Fibroblast of lung (primary cell): ENCODE data around the gene GET4. TPM values are rescaled to one million over a fixed set of nuclear protein-coding genes. Genes with fewer than 3 reads are reported as not detected.
A peak's percentile ranks its signal among the peaks of the same experiment; 100 is the strongest.

Experiments
- DNase-seq, 2 donors: peaks; one replicate each; pipeline versions ENCODE4 v3.0.0 to v3.0.0-alpha.2; 2010; ENCODE audit warnings: low read depth in 2 of 2
- H2AFZ ChIP-seq: 2 replicates; pipeline ENCODE4 v1.5.1; 2012; ENCODE audit warnings: low read length, control low read depth, inconsistent platforms
- H3K27ac ChIP-seq: 2 replicates; pipeline ENCODE4 v1.5.1; 2011; ENCODE audit warnings: low read length, control low read depth; ENCODE audit not compliant: insufficient read depth
- H3K27me3 ChIP-seq: 2 replicates; pipeline ENCODE4 v1.5.1; 2011; ENCODE audit warnings: mild to moderate bottlenecking, low read length; ENCODE audit not compliant: control insufficient read depth, insufficient read depth
- H3K36me3 ChIP-seq: 2 replicates; pipeline ENCODE4 v1.5.1; 2011; ENCODE audit warnings: low read length; ENCODE audit not compliant: control insufficient read depth, insufficient read depth
- H3K4me1 ChIP-seq: 2 replicates; pipeline ENCODE4 v1.5.1; 2011; ENCODE audit warnings: low read length; ENCODE audit not compliant: control insufficient read depth, insufficient read depth; ENCODE audit errors: extremely low read depth
- H3K4me2 ChIP-seq: 2 replicates; pipeline ENCODE4 v1.5.1; 2011; ENCODE audit warnings: low read length, control low read depth; ENCODE audit not compliant: insufficient read depth; ENCODE audit errors: extremely low read depth
- H3K4me3 ChIP-seq, 4 experiments: fragments of 200-600 bp in 1 of 4; sonication (generic) in 1 of 4; replicated peaks in 1 of 4; 2 replicates each; pipeline ENCODE4 v1.5.1; 2011 to 2016; ENCODE audit warnings: low read length in 4 of 4, low read depth in 3 of 4, mild to moderate bottlenecking in 3 of 4, control low read depth in 2 of 4, inconsistent platforms in 1 of 4, mixed read lengths in 1 of 4; ENCODE audit not compliant: insufficient read depth in 1 of 4; ENCODE audit errors: control extremely low read depth in 1 of 4
- H3K79me2 ChIP-seq: 2 replicates; pipeline ENCODE4 v1.5.1; 2012; ENCODE audit warnings: mild to moderate bottlenecking, low read length, inconsistent platforms; ENCODE audit not compliant: control insufficient read depth, insufficient read depth
- H3K9ac ChIP-seq: 2 replicates; pipeline ENCODE4 v1.5.1; 2011; ENCODE audit warnings: mild to moderate bottlenecking, low read length, control low read depth; ENCODE audit not compliant: insufficient read depth
- H3K9me3 ChIP-seq: 2 replicates; pipeline ENCODE4 v1.5.1; 2012; ENCODE audit warnings: low read depth, low read length; ENCODE audit not compliant: control insufficient read depth, insufficient read depth
- H4K20me1 ChIP-seq: 2 replicates; pipeline ENCODE4 v1.5.1; 2011; ENCODE audit warnings: low read length; ENCODE audit not compliant: control insufficient read depth, insufficient read depth; ENCODE audit errors: extremely low read depth
- EZH2 ChIP-seq: IDR thresholded peaks from 2 replicates; pipeline ENCODE4 v1.5.1; 2012; ENCODE audit warnings: low read length, control low read depth, mild to moderate bottlenecking; ENCODE audit errors: missing control alignments
- polyA plus RNA-seq, 2 donors: library from polyadenylated mRNA; depleted of rRNA in 1 of 2; stranded (reverse) in 1 of 2; unstranded in 1 of 2; fragments of >200 nt; gene quantifications; 2 replicates each; pipeline ENCODE4 v1.2.1, GENCODE V29; 2011 to 2012; ENCODE audit warnings: missing spikeins in 1 of 2
- total RNA-seq: library from RNA; depleted of rRNA; stranded (reverse); fragments of >200 nt; gene quantifications from 2 replicates; pipeline ENCODE4 v1.2.1, GENCODE V29; 2014
- TF ChIP-seq, protein P1 (sequence below), 2 donors: IDR thresholded peaks in 1 of 2; conservative IDR thresholded peaks in 1 of 2; 1 replicate in 1 of 2; 2 replicates in 1 of 2; pipeline ENCODE4 v1.5.1; 2011 to 2012; ENCODE audit warnings: low read length in 2 of 2, control low read depth in 1 of 2, inconsistent platforms in 1 of 2, low read depth in 1 of 2, mild to moderate bottlenecking in 1 of 2

The GET4 gene
- total and polyA plus RNA-seq, 2 donors (not counting 1 experiment from before 2014, with no cell fraction given): 13.4 to 23.1 TPM

DNA sequence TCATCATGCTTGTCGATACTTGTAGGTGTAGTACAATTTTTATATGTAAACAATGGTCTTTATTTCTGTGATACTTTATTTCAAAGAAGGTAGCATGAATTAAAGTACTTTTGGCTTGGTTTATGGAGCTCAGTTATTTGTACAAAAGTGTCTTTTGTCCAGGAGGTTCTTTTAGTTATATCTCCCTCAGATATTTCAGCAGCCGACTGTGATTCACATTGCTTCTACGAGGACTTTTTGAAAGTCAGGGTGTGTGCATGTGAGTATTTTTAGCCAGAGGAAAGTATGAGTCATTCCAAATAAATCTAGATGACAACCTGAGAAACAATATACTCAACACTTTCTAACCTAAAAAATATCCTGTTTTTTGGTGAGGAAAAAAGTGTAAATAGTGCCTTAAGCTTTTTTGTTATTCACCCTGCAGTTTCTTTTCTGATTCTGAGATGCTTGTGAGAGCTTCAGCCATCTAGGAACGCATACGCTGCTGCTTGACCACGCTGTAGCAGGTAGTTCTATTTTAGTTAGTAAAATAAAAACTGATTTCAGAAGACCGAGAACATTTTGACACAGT, 44.7 kb upstream of the GET4 start:
- peak overlapping the region; percentile 93 for H3K27ac ChIP-seq
- H3K9me3 ChIP-seq: no peaks in the 10 kb centered on the region
- peaks cover 89% of the 10 kb centered on the region for H3K79me2 ChIP-seq
- H3K4me3 ChIP-seq: peak overlapping the region in 3 of 4 experiments; percentile 33 to 47 (median 41)
- H2AFZ ChIP-seq: no peak overlapping the region
- no peak for TF ChIP-seq EZH2
- TF ChIP-seq, protein P1, sequence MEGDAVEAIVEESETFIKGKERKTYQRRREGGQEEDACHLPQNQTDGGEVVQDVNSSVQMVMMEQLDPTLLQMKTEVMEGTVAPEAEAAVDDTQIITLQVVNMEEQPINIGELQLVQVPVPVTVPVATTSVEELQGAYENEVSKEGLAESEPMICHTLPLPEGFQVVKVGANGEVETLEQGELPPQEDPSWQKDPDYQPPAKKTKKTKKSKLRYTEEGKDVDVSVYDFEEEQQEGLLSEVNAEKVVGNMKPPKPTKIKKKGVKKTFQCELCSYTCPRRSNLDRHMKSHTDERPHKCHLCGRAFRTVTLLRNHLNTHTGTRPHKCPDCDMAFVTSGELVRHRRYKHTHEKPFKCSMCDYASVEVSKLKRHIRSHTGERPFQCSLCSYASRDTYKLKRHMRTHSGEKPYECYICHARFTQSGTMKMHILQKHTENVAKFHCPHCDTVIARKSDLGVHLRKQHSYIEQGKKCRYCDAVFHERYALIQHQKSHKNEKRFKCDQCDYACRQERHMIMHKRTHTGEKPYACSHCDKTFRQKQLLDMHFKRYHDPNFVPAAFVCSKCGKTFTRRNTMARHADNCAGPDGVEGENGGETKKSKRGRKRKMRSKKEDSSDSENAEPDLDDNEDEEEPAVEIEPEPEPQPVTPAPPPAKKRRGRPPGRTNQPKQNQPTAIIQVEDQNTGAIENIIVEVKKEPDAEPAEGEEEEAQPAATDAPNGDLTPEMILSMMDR (conservative IDR thresholded peaks at IDR 0.05 in 1 of 2, IDR thresholded peaks at IDR 0.05 in 1 of 2; ENCODE audit: low read depth in 1 of 2, low read length in 2 of 2): no peak
- H3K4me2 ChIP-seq: peak overlapping the region; percentile 95
- peaks cover 17% of the 10 kb centered on the region for H3K4me1 ChIP-seq
- H3K27me3 ChIP-seq: no peaks in the 10 kb centered on the region
- H3K9ac ChIP-seq: peak overlapping the region; percentile 20
- DNase-seq: peak; percentile 93 to 95
- H3K36me3 ChIP-seq: peaks cover 4% of the 10 kb centered on the region
- no peaks in the 10 kb centered on the region for H4K20me1 ChIP-seq

DNA sequence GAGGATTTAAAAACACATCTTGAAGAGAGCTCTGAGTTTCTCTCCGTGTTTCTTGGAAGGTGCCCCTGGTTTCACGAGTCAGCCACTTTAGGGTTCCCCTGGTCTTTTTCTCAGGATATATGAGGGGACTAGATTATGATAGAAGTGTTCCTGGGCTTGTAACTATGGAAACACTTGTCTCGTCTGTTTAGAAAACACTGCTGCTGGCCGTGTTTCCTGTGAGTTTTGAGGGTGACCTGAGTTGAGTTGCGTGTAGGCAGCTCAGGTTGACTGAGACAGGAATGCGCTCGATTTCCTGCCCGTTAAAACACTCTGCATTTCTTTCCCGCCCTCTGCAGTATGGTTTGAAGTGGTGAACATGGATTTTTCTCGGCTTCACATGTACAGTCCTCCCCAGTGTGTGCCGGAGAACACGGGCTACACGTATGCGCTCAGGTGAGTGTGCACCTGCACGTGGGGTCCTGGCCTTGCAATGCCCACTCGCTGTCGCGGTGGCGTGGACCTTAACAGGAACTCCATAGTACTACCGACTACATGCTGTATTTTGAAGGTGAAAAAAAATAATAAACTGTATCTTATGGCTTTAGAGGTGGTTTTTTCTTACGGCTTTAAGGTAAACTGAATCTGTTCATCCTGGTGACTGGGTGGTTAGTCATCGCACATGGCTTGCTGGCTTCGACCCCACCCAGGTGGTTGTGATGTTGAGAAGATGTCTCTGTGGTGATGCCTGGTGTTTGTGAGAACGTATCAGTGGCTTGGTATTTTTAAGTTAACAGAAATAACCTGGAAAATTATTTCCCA, 44.0 kb upstream of the GET4 start, which contains the start of gene SUN1:
SUN1 (plus strand) TSS at position 310 of the 801 bp plus-strand sequence; CDS start at position 359, 49 bp downstream.
- peak; percentile 63 to 85 for DNase-seq
- Histone ChIP-seq H3K4me3 (peak within 1 kb of the TSS; percentile 8 to 47 (median 37)), H3K27me3 (no peaks in the 10 kb centered on the region), H3K9ac (peak within 1 kb of the TSS; percentile 20), H2AFZ (no peak within 1 kb of the TSS), H3K36me3 (peaks cover 8% of the 10 kb centered on the region), H4K20me1 (no peaks in the 10 kb centered on the region), H3K4me1 (peaks cover 17% of the 10 kb centered on the region), H3K9me3 (no peaks in the 10 kb centered on the region), H3K4me2 (peak within 1 kb of the TSS; percentile 95), H3K27ac (peak within 1 kb of the TSS; percentile 93), H3K79me2 (peaks cover 89% of the 10 kb centered on the region)
- TF ChIP-seq, protein P1 (conservative IDR thresholded peaks at IDR 0.05 in 1 of 2, IDR thresholded peaks at IDR 0.05 in 1 of 2; ENCODE audit: low read depth in 1 of 2, low read length in 2 of 2): no peak
- TF ChIP-seq EZH2: no peak

DNA sequence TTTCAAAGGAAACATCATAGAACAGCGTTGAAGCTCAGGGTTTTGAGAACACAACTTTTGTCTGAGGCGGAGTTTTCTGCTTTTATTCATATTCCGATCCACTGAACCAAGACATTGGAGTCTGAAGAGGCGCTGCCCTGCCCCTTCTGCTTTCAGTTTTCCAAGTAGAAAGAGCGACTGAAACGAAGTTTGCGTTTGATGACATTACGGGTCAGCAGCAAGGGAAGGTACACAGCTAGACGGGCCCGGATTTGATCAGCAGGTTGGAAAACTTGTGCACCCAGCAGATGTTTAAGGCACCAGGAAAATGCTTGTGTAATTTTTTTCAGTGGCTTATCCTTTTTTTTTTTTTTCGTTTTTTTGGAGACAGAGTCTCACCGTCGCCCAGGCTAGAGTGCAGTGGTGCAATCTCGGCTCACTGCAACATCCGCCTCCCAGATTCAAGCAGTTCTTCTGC, 43.4 kb upstream of the GET4 start:
- peaks cover 17% of the 10 kb centered on the region for H3K4me1 ChIP-seq
- TF ChIP-seq, protein P1 (conservative IDR thresholded peaks at IDR 0.05 in 1 of 2, IDR thresholded peaks at IDR 0.05 in 1 of 2; ENCODE audit: low read depth in 1 of 2, low read length in 2 of 2): no peak
- no peak for TF ChIP-seq EZH2
- peak overlapping the region; percentile 93 for H3K27ac ChIP-seq
- H3K36me3 ChIP-seq: peaks cover 8% of the 10 kb centered on the region
- no peaks in the 10 kb centered on the region for H3K9me3 ChIP-seq
- H3K27me3 ChIP-seq: no peaks in the 10 kb centered on the region
- H3K4me3 ChIP-seq: no peak overlapping the region
- no peak for DNase-seq
- H4K20me1 ChIP-seq: no peaks in the 10 kb centered on the region
- H3K4me2 ChIP-seq: no peak overlapping the region
- H2AFZ ChIP-seq: no peak overlapping the region
- H3K9ac ChIP-seq: no peak overlapping the region
- H3K79me2 ChIP-seq: peaks cover 90% of the 10 kb centered on the region
